Measurements from ENCODE around the gene GPR84.

Gene GPR84

DNA sequence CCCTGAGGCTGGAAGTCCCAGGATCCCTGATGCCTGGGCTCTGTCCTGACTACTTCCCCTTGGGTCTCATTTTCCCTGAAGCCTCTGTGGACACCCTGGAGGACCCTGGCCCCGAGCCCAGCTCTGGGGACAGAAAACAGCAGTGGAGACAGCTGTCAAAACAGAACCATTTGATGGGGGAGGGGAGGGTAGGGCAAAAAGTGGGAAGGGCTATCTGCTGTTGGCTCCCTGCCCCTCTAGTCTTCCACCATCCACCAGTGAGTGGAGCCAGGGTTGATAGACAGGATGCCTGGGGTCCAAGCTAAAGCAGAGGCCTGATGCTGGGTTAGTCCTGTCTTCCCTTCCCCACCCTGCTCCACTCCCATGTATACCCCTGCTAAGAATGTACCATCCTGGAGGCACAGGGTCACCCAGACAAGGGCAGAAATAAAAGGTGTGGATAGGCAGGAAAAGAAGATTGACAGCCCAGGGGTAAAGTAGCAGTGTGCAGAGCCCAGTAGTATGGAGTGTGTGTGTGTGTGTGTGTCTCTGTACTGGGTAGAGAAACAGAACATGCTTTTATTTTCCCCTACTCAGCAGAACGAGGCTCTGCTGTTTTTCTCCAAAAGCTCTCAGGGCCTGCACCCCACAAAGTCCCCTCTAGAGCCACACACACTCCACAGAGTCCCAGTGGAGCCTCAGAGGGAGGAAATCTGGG, 10.4 kb upstream of the GPR84 start:
- Histone ChIP-seq H3K4me1 (ENCODE audit: insufficient read depth, insufficient read length) (peaks cover 35% of the 10 kb centered on the region), H3K36me3 (ENCODE audit: insufficient read depth, insufficient read length, low read length) (peaks cover 41% of the 10 kb centered on the region), H3K9ac (ENCODE audit: insufficient read length, low read depth) (no peak overlapping the region), H3K4me3 (ENCODE audit: insufficient read length, low read depth) (no peak overlapping the region), H3K27me3 (ENCODE audit: insufficient read depth, insufficient read length) (no peaks in the 10 kb centered on the region), H3K9me3 (ENCODE audit: insufficient read depth, low read length) (no peaks in the 10 kb centered on the region)
- TF ChIP-seq SUZ12 (IDR thresholded peaks at IDR 0.05; ENCODE audit: extremely low read depth, insufficient read depth, insufficient read length) = no peak
- no peak for TF ChIP-seq YY1 (IDR thresholded peaks at IDR 0.05; ENCODE audit: insufficient read depth, insufficient read length)
- no peak for TF ChIP-seq ZNF274 (IDR thresholded peaks at IDR 0.05; ENCODE audit: low read depth, low read length)
- no peak for DNase-seq (ENCODE audit: low read depth, low spot score)

DNA sequence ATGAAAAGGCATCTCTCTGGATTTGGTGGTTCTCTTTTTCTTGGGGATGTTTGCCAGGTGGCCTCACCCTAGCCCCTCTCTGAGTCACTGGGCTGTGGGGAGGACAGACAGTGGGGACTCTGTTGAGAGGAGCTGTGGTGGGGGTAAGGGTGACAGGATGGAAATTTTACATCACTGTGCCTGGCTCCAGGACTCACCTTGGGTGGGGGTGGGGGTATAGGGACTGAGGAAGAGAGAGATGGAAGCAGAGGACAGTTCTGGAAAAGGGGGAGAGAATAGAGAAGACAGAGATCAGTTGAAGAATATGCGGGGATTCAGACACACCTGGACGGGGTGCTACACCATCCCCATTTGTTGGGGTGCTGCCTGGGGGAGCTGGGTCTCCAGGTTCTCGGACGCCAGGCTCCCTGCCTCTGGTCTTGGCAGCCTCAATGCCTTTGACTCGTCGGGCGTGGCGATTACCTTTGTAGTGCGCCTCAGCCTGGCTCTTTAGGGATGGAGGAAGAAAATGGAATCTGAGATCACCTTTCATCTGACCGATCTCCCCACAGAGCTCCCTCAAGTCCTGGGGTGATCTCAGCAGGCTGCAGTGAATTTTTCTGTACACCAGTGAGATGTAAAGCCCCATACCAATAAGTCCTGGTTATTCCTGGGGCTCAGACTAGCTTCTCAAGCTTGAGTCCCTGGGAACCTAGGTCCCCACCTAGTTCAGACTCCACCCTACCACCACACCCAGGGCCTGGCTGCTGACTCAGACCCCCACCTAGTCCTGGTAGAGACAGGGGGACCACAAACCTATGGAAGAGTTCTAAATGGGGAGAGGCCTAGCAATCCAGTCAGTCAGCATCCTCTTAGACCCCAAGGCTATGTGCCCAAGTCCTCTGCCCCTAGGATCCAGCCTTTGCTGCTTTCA, 9.6 kb upstream of the GPR84 start:
- Histone ChIP-seq H3K4me1 (ENCODE audit: insufficient read depth, insufficient read length) (peaks cover 36% of the 10 kb centered on the region), H3K4me3 (ENCODE audit: insufficient read length, low read depth) (no peak overlapping the region), H3K9me3 (ENCODE audit: insufficient read depth, low read length) (no peaks in the 10 kb centered on the region), H3K9ac (ENCODE audit: insufficient read length, low read depth) (no peak overlapping the region), H3K36me3 (ENCODE audit: insufficient read depth, insufficient read length, low read length) (peaks cover 41% of the 10 kb centered on the region), H3K27me3 (ENCODE audit: insufficient read depth, insufficient read length) (no peaks in the 10 kb centered on the region)
- TF ChIP-seq YY1 (IDR thresholded peaks at IDR 0.05; ENCODE audit: insufficient read depth, insufficient read length) (no peak), SUZ12 (IDR thresholded peaks at IDR 0.05; ENCODE audit: extremely low read depth, insufficient read depth, insufficient read length) (no peak), ZNF274 (IDR thresholded peaks at IDR 0.05; ENCODE audit: low read depth, low read length) (no peak)
- DNase-seq (ENCODE audit: low read depth, low spot score) = no peak

DNA sequence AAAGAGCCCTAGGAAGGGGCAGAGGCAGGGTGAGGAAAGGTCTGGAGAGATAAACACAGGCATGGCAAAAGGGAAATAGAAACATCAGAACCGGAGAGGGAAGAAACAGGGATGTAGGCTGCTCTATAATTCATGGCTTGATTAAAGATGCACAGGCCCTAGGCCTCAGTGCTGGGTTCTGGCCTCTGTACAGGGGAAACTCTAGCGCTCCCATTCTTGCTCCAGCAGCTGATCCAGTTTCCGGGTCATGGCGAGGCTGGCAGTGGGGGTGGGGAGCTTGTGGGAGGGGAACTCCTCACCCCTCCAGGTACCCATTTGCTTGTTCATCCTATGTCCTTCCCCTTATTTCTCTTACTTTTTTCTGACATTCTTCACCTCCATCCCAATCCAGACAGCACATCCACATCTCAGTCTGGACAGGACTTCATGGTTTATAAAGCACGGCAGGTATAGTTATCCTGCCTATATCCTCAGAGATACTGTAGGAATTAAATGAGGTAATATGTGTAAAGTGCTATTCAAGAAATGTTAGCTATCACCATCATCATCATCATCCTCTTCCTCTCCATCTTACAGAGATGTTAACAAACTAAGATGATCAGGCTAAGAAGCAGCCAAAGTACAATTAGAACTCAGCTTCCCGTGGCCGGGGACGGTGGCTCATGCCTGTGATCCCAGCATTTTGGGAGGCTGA, 8.0 kb upstream of the GPR84 start:
- H3K9me3 ChIP-seq (ENCODE audit: insufficient read depth, low read length) = no peaks in the 10 kb centered on the region
- H3K36me3 ChIP-seq (ENCODE audit: insufficient read depth, insufficient read length, low read length) = peaks cover 30% of the 10 kb centered on the region
- no peak for DNase-seq (ENCODE audit: low read depth, low spot score)
- no peaks in the 10 kb centered on the region for H3K27me3 ChIP-seq (ENCODE audit: insufficient read depth, insufficient read length)
- H3K4me3 ChIP-seq (ENCODE audit: insufficient read length, low read depth) = no peak overlapping the region
- no peak overlapping the region for H3K9ac ChIP-seq (ENCODE audit: insufficient read length, low read depth)
- H3K4me1 ChIP-seq (ENCODE audit: insufficient read depth, insufficient read length) = peaks cover 28% of the 10 kb centered on the region
- TF ChIP-seq YY1 (IDR thresholded peaks at IDR 0.05; ENCODE audit: insufficient read depth, insufficient read length) = no peak
- TF ChIP-seq SUZ12 (IDR thresholded peaks at IDR 0.05; ENCODE audit: extremely low read depth, insufficient read depth, insufficient read length) = no peak
- no peak for TF ChIP-seq ZNF274 (IDR thresholded peaks at IDR 0.05; ENCODE audit: low read depth, low read length)

DNA sequence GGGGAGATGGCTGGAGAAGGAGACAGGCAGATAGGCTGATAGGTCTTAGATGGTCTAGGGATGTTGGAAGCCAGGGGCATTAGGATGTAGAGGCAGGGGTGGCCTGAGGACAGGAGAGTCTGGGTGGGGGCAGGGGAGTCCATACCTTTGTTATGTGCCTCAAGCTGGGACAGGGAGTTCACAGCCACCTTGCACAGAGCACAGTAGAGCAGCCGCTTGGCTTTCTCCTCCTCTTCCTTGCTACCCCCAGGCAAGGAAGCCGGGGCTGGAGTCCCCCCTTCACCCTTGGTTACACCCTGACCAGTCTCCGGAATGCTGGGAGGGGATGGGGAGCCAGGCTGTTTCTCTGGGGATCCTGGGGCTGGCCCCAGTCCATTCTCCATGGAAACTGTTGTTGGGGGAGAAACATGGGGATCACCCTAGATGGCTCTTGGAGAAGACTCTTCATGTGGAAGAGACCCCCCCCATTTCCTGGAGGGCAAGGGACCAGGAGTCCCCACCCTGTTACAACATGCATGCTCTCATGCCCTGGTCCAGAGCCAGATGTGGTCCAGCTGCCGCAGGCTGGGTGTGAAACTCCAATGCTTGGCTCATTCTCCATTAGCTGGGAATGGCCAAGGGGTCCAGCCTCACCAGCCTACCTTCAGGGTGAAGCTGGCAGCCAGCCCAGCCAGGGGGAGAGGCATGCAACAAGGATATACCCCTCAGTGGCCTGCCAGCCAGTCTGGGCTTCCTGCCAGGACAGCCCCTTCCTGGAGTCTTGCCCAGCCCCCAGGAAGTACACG, 7.2 kb upstream of the GPR84 start:
- peaks cover 28% of the 10 kb centered on the region for H3K4me1 ChIP-seq (ENCODE audit: insufficient read depth, insufficient read length)
- H3K27me3 ChIP-seq (ENCODE audit: insufficient read depth, insufficient read length) = no peaks in the 10 kb centered on the region
- peaks cover 29% of the 10 kb centered on the region for H3K36me3 ChIP-seq (ENCODE audit: insufficient read depth, insufficient read length, low read length)
- no peak overlapping the region for H3K4me3 ChIP-seq (ENCODE audit: insufficient read length, low read depth)
- DNase-seq (ENCODE audit: low read depth, low spot score) = no peak
- H3K9ac ChIP-seq (ENCODE audit: insufficient read length, low read depth) = no peak overlapping the region
- TF ChIP-seq YY1 (IDR thresholded peaks at IDR 0.05; ENCODE audit: insufficient read depth, insufficient read length) = no peak
- TF ChIP-seq SUZ12 (IDR thresholded peaks at IDR 0.05; ENCODE audit: extremely low read depth, insufficient read depth, insufficient read length) = no peak
- no peak for TF ChIP-seq ZNF274 (IDR thresholded peaks at IDR 0.05; ENCODE audit: low read depth, low read length)
- H3K9me3 ChIP-seq (ENCODE audit: insufficient read depth, low read length) = no peaks in the 10 kb centered on the region

DNA sequence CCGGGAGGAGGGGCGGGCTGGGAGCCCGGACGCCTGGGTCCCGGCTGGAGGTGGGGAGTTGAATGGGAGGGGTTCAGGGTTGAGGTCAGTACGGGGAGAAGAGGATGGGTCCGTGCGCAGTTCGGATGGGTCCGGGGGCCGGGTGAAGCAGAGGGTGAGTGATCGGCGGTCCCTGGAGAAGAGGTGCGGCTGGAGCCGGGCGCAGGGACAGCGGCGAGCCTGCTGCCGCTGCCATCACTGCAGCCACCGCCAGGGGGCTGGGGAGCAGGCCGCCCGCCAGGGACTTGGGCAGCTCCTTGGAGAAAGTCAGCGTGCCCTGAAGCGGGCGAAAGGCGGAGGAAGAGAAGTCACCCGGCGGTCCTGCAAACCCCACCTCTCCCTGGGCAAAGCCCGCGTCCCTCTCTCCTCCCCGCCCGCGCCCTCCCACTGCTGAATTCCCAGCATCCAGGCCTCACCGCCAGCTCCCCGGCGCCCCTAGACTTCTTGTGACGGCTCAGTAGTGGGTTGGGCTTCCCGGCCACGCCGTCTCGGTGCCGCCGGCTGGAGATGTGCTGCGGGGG, 6.0 kb upstream of the GPR84 start:
- DNase-seq (ENCODE audit: low read depth, low spot score) = peak; percentile 76
- no peak overlapping the region for H3K4me3 ChIP-seq (ENCODE audit: insufficient read length, low read depth)

DNA sequence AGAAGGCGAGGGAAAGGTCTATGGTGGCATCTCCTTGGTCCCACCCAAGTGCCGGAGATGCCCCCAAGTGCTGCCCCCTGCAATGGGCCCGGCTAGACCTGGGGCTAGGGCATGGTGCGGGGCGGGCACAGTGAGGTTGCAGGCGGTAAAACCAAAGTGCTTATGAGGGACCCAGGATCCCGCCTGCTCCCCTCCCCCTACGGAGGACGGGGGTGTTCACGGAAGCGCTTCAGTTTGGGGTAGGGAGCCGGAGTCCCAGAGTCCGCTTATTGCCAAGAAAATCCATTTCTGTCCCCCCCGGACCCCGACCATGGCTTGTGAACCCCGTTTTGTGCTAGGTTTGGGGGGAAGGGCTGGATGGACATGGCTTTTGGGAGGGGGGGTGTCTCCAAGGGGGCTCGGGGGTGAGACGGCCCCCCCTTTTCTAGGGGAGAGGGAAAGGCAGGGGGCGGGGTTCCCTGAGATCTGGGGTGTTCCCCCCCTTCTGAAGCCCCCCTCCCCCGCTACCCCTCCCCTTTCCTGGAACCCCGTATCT, 5.4 kb upstream of the GPR84 start:
- DNase-seq (ENCODE audit: low read depth, low spot score) = no peak
- no peaks in the 10 kb centered on the region for H3K27me3 ChIP-seq (ENCODE audit: insufficient read depth, insufficient read length)
- peaks cover 23% of the 10 kb centered on the region for H3K36me3 ChIP-seq (ENCODE audit: insufficient read depth, insufficient read length, low read length)
- H3K4me1 ChIP-seq (ENCODE audit: insufficient read depth, insufficient read length) = peaks cover 24% of the 10 kb centered on the region
- no peak for TF ChIP-seq ZNF274 (IDR thresholded peaks at IDR 0.05; ENCODE audit: low read depth, low read length)
- TF ChIP-seq SUZ12 (IDR thresholded peaks at IDR 0.05; ENCODE audit: extremely low read depth, insufficient read depth, insufficient read length) = no peak
- TF ChIP-seq YY1 (IDR thresholded peaks at IDR 0.05; ENCODE audit: insufficient read depth, insufficient read length) = no peak
- no peak overlapping the region for H3K4me3 ChIP-seq (ENCODE audit: insufficient read length, low read depth)
- peak overlapping the region; percentile 34 for H3K9ac ChIP-seq (ENCODE audit: insufficient read length, low read depth)
- no peaks in the 10 kb centered on the region for H3K9me3 ChIP-seq (ENCODE audit: insufficient read depth, low read length)

More for the DNA sequence above, 6.0 kb upstream of the GPR84 start:
- Histone ChIP-seq H3K9me3 (ENCODE audit: insufficient read depth, low read length) (no peaks in the 10 kb centered on the region), H3K9ac (ENCODE audit: insufficient read length, low read depth) (peak overlapping the region; percentile 18), H3K36me3 (ENCODE audit: insufficient read depth, insufficient read length, low read length) (peaks cover 24% of the 10 kb centered on the region), H3K4me1 (ENCODE audit: insufficient read depth, insufficient read length) (peaks cover 26% of the 10 kb centered on the region), H3K27me3 (ENCODE audit: insufficient read depth, insufficient read length) (no peaks in the 10 kb centered on the region)
- TF ChIP-seq YY1 (IDR thresholded peaks at IDR 0.05; ENCODE audit: insufficient read depth, insufficient read length) (no peak), ZNF274 (IDR thresholded peaks at IDR 0.05; ENCODE audit: low read depth, low read length) (no peak), SUZ12 (IDR thresholded peaks at IDR 0.05; ENCODE audit: extremely low read depth, insufficient read depth, insufficient read length) (no peak)

Measured in NT2/D1 (cell line).